Heart left ventricle (tissue), 13 donors: ENCODE results near the gene COCH.

Experiments
- CTCF ChIP-seq, 12 donors: fragments of 200-600 bp; sonication (generic) in 4 of 12; IDR thresholded peaks; one replicate each; pipeline versions ENCODE4 v1.5.0 to v1.8.0; 2018 to 2022; ENCODE audit warnings: antibody characterized with exemption in 12 of 12, mild to moderate bottlenecking in 5 of 12
- POLR2A ChIP-seq, 2 donors: fragments of 450-650 bp; IDR thresholded peaks; one replicate each; pipeline ENCODE4 v1.6.1; 2017; ENCODE audit warnings: antibody characterized with exemption in 2 of 2, mild to moderate bottlenecking in 2 of 2, moderate library complexity in 2 of 2
- donor health status: ischemic (EF 13 %, LVEDD 7.1; RV severe dilation, severe dysfunction).
- donor health status: DM: no; HTN: yes; CAD: no.
- donor health status: DM: no; HTN: no; CAD: no.
- donor health status: ischemic (EF 25% LVEDD 6.9; RV normal size, moderate dysfunction).
- donor health status: ischemic (EF 25% LVEDD 5.7; RV mildly dilated, moderate dysfunction).
- donor health status: ischemic (EF 35%, LVEDD 5.7; RV mildly dilated, moderate dysfunction).
- donor health status: nonischemic (EF 11% LVEDD 7.7; RV severe dilation, severe dysfunction).
- donor health status: DM: yes; HTN: yes; CAD: no.
- donor health status: PGD.
- donor health status: ischemic (EF 29% LVEDD 5.4; RV normal size, mild dysfunction).
- donor health status: nonischemic (EF 23%, LVEDD 6.1; RV moderate dilation, normal function).

GRCh38 chr14:30925254-30925653, 50.9 kb downstream of the COCH start:
- TF ChIP-seq POLR2A (IDR thresholded peaks at IDR 0.05) (no peak), CTCF (IDR thresholded peaks at IDR 0.05) (no peak)
